ENCODE results near the gene COMTD1. TPM values are rescaled to one million over a fixed set of nuclear protein-coding genes. Genes with fewer than 3 reads are reported as not detected.

Gene COMTD1
- total and polyA plus RNA-seq, 2 of the 4 experiments (the other 2 are of a cell fraction): 1.6 to 6.4 TPM

DNA sequence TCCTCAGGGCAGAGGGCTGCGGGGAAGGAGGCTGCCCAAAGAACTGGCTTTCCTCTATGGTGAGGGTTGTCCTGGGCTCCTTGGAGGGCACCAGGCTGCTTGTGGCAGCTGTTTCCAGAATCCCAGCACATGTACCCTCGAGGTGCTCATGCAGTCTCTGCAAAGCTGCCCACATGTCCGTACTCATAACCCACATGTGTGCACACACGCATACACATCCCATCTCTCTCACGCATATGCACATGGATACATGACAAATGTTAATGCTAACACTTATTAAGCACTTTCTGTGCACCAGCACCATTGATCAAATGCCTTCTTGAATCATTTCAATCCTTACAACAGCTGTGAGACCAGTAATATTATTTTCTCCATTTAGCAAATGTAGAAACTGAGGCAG is 36.3 kb upstream of the COMTD1 start:
- no TSS peak for BruUV-seq (replicated peaks)
- no peak overlapping the region for H3K56ac ChIP-seq (ENCODE audit: extremely low read depth, insufficient read depth, low read length)

More for the DNA sequence above, 36.3 kb upstream of the COMTD1 start:
- H3K36me3 ChIP-seq (ENCODE audit: control insufficient read depth, insufficient read depth, low read length): no peaks in the 10 kb centered on the region
- DNase-seq (no peak), ATAC-seq (ENCODE audit: low read depth) (no peak)
- peaks cover 0 to 3% of the 10 kb centered on the region in 2 experiments; a peak in 1 of 4 replicates for H3K79me1 ChIP-seq (ENCODE audit: low read depth in 1 of 2, low read length in 2 of 2)
- H3K4ac ChIP-seq (ENCODE audit: low read depth, low read length): peak overlapping the region; percentile 11
- H3K23ac ChIP-seq (ENCODE audit: low read depth, low read length): no peak overlapping the region
- in situ Hi-C loops (cut with MboI; ENCODE audit: low sequenced_read_pairs) (no loop called here), intact Hi-C loops (cut with micrococcal nuclease) (no loop called here), dilution Hi-C loops (cut with HindIII; ENCODE audit: low sequenced_read_pairs, unreplicated experiment) (no loop called here)
- H4K5ac ChIP-seq (ENCODE audit: low read depth, low read length): no peak overlapping the region
- 0 out of 2 replicates have a peak overlapping the region, but pooled peaks have one; percentile 53 for H3K14ac ChIP-seq (replicated peaks; ENCODE audit: low read depth, low read length)
- no peak overlapping the region for H2BK15ac ChIP-seq (ENCODE audit: low read depth, low read length)
- H3K9ac ChIP-seq (ENCODE audit: low read depth, low read length): no peak overlapping the region
- H3K9me3 ChIP-seq (ENCODE audit: control insufficient read depth, insufficient read depth, low read length): peaks cover 2% of the 10 kb centered on the region; the same call in 1 of the 2 replicates
- WGBS, 2 experiments (ENCODE audit: extremely low coverage in 2 of 2, insufficient read length in 1 of 2): 100% methylated on average over 4 of the region's 5 CpGs; no CpG with 5 or more reads in 1 of the 2 experiments
- H2AK5ac ChIP-seq (ENCODE audit: low read depth, low read length): no peak overlapping the region
- H2AFZ ChIP-seq (replicated peaks; ENCODE audit: low read length, poor library complexity): no peak overlapping the region
- no peak overlapping the region for H3K4me3 ChIP-seq (ENCODE audit: insufficient read depth, low read depth, low read length)
- H3K9me1 ChIP-seq (ENCODE audit: insufficient read depth, low read length): peaks cover 8% of the 10 kb centered on the region
- H2AK9ac ChIP-seq (replicated peaks; ENCODE audit: low read depth, low read length, poor library complexity): no peak overlapping the region
- peak overlapping the region; percentile 68; the same call in 1 of the 2 replicates for H2BK20ac ChIP-seq (ENCODE audit: low read depth, low read length)
- H3K4me2 ChIP-seq (ENCODE audit: low read depth, low read length): no peak overlapping the region
- ChIA-PET POLR2A (ENCODE audit: unreplicated experiment) (no interaction called here), CTCF (no interaction called here)
- H3K18ac ChIP-seq (ENCODE audit: low read depth, low read length): no peak overlapping the region; the same call in 1 of the 2 replicates
- H3K27me3 ChIP-seq (ENCODE audit: control insufficient read depth, insufficient read depth, low read length): no peaks in the 10 kb centered on the region
- peaks cover 13% of the 10 kb centered on the region for H3K4me1 ChIP-seq (ENCODE audit: control insufficient read depth, insufficient read depth, low read length)
- TF ChIP-seq, protein P1, sequence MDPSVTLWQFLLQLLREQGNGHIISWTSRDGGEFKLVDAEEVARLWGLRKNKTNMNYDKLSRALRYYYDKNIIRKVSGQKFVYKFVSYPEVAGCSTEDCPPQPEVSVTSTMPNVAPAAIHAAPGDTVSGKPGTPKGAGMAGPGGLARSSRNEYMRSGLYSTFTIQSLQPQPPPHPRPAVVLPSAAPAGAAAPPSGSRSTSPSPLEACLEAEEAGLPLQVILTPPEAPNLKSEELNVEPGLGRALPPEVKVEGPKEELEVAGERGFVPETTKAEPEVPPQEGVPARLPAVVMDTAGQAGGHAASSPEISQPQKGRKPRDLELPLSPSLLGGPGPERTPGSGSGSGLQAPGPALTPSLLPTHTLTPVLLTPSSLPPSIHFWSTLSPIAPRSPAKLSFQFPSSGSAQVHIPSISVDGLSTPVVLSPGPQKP (IDR thresholded peaks at IDR 0.05; ENCODE audit: borderline replicate concordance, low read depth, low read length): no peak
- no peak for TF ChIP-seq MXI1 (IDR thresholded peaks at IDR 0.05; ENCODE audit: borderline replicate concordance, low read depth, low read length)
- no peak for TF ChIP-seq MAZ (IDR thresholded peaks at IDR 0.05; ENCODE audit: borderline replicate concordance, low read depth, low read length)
- no peak for TF ChIP-seq RCOR1 (IDR thresholded peaks at IDR 0.05; ENCODE audit: insufficient replicate concordance, low read length)
- no peak for TF ChIP-seq BHLHE40 (IDR thresholded peaks at IDR 0.05; ENCODE audit: low read depth, low read length)
- TF ChIP-seq POLR2A (IDR thresholded peaks at IDR 0.05; ENCODE audit: low read depth, low read length): no peak
- TF ChIP-seq CEBPB (IDR thresholded peaks at IDR 0.05; ENCODE audit: low read depth, low read length): no peak
- no peak for TF ChIP-seq RAD21 (IDR thresholded peaks at IDR 0.05; ENCODE audit: low read length)
- TF ChIP-seq, protein P2, sequence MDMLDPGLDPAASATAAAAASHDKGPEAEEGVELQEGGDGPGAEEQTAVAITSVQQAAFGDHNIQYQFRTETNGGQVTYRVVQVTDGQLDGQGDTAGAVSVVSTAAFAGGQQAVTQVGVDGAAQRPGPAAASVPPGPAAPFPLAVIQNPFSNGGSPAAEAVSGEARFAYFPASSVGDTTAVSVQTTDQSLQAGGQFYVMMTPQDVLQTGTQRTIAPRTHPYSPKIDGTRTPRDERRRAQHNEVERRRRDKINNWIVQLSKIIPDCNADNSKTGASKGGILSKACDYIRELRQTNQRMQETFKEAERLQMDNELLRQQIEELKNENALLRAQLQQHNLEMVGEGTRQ (IDR thresholded peaks at IDR 0.05; ENCODE audit: low read depth, low read length): no peak
- TF ChIP-seq MAFK (IDR thresholded peaks at IDR 0.05; ENCODE audit: low read depth, low read length): no peak
- TF ChIP-seq RFX5 (IDR thresholded peaks at IDR 0.05; ENCODE audit: low read depth, low read length): no peak
- no peaks in the 10 kb centered on the region for H4K20me1 ChIP-seq (ENCODE audit: insufficient read depth, low read length)
- peak overlapping the region in 1 of 2 experiments; percentile 10; a peak in 1 of 4 replicates for H4K8ac ChIP-seq (ENCODE audit: low read depth in 2 of 2, low read length in 2 of 2)
- no peak overlapping the region for H2BK5ac ChIP-seq (ENCODE audit: low read depth, low read length, poor library complexity, severe bottlenecking)
- H3K27ac ChIP-seq (ENCODE audit: insufficient read depth, low read length): no peak overlapping the region
- H2BK120ac ChIP-seq (ENCODE audit: low read depth, low read length): peak overlapping the region; percentile 82
- H4K91ac ChIP-seq (ENCODE audit: insufficient read depth, low read depth, low read length): peak overlapping the region; percentile 78

Measured in IMR-90 (cell line).